ENCODE data around the gene TPPP.

TPPP gene

DNA sequence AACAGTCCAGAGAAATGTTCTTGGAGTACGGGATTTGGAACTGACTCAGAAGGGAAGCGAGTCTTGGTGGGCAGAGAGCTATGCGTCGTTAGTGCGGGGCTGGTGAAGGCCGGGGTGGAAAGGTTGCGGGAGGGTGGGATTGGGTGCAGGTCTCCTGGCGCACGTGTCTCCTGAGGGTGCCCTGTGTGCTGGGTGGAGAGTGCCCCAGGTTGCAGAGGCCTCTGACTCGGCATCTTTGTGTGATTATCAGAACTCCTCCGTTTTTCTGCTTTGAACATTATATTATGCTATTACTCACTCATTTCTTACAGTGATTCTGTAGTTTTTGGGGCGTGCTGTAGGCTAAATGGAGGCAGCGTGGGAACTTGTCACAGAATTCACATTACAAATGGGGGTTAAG lies 69.6 kb downstream of the TPPP start:
- no peak for DNase-seq (ENCODE audit: insufficient read length, low spot score)
- no peak for FAIRE-seq
- no peak for TF ChIP-seq POLR2A (IDR thresholded peaks at IDR 0.05; ENCODE audit: low read depth, low read length)

DNA sequence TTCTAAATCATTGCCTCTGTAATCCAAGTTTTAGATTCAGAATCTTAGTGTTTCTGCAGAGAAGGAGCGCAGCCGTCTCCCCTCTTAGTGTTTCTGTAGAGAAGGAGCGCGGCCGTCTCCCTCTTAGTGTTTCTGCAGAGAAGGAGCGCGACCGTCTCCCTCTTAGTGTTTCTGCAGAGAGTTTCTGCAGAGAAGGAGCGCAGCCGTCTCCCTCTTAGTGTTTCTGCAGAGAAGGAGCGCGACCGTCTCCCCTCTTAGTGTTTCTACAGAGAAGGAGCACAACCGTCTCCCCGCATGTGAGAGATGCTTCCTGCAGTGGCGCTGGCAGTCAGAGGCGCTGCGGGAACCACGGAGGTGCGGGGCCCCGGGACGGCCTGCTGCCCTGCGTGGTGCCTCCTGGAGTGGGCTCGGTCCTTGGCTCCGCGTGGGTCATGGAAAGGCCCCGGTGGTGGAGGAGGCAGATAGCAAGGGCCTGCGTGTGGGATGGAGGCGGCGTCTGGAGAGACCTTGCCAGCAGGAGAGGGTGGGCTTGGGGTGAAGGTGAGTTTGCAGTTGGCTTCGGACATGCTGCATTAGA lies 70.1 kb downstream of the TPPP start:
- FAIRE-seq, result no peak
- DNase-seq (ENCODE audit: insufficient read length, low spot score), result no peak

DNA sequence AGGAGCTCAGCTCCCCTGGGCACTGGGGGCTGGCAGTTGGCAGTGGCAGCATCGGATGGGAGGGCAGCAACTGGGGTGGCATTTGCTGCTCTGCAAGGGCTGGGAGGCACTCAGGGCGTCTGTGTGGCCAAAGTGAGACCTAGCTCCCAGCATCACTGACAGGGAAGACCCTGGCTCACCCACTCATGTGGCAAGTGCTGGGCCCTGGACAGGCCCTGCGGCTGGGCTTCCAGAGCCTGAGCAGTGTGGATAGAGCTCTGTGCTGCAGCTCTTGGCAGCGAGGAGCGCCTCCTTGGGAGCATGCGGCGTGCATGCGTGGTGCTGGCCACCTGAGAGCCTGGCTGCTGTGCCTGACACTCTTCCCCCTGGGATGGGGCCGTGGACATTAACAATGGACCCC lies 70.8 kb downstream of the TPPP start:
- TF ChIP-seq POLR2A (IDR thresholded peaks at IDR 0.05; ENCODE audit: low read depth, low read length), result no peak
- FAIRE-seq, result no peak
- DNase-seq (ENCODE audit: insufficient read length, low spot score), result no peak

More for the DNA sequence above, 70.1 kb downstream of the TPPP start:
- TF ChIP-seq POLR2A (IDR thresholded peaks at IDR 0.05; ENCODE audit: low read depth, low read length), result no peak

DNA sequence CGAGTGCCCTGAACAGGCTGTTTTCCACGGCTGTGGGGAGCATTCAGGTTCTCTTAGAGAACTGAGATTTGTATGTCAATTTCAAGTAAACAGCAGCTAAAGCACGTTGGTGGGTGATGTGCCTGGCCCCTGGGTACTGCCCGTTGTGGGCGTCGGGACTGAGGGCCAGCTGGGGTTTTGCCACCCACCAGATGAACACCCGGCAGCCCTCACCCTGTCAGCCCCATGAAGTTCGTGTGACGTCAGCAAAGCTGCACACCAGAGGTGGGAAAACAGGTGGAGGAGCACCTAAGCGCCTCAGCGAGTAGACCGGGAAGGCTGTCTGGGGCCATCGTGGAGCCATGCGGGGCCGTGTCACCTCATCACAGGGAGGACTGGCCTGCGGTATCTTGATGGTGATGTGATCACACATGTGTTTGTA lies 71.8 kb downstream of the TPPP start:
- FAIRE-seq (no peak), DNase-seq (ENCODE audit: insufficient read length, low spot score) (no peak)
- TF ChIP-seq POLR2A (IDR thresholded peaks at IDR 0.05; ENCODE audit: low read depth, low read length), result no peak

DNA sequence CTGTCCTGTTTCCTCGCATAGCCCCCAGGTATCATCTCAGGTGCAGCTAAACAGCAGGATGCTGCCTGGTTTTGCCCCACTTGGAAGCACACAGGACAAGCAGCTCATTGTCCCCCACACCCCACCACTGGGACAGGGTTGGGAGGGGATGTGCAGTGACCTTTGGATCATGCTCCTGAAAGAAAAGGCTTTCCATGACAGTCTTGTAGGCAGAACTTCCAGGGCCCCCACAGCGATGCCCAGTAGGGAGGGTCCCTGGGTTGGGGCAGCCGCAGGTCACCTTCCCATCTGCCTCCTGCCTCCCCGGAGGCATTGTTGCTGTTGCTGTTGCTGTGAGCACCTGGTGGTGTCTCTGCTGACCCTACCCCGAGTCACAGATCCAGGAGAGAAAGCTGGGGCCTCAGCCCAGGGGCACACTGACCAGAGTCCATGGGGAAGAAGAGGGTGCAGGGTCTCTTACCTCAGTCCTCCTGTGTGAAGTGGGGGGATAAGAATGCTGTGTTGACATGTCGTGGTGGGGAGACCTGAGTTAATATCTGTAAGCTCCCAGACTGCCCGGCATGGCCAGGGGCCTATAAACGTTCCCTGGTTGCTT lies 72.5 kb downstream of the TPPP start:
- FAIRE-seq, result no peak

DNA sequence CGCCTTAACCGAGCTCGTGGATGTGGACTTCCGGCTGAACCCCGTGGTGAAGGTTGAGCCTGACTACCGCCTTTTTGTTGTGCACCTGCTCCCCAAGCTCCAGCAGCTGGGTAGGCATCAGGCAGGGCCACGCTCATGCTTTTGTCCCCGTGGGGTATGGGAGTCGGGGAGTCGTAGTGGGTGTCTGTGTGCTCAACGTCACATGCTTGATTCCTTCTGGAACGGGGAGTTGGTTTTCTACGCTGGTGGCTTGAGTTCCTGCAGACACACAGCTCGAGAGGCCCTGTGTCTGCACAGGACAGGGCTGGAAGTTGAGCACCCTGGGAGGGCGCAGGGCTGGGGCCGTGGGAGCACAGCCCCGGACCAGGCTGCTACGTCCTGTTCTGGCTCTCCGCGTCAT lies 73.0 kb downstream of the TPPP start:
- TF ChIP-seq POLR2A (IDR thresholded peaks at IDR 0.05; ENCODE audit: low read depth, low read length), result no peak
- DNase-seq (ENCODE audit: insufficient read length, low spot score), result no peak
- FAIRE-seq, result no peak

More for the DNA sequence above, 72.5 kb downstream of the TPPP start:
- no peak for DNase-seq (ENCODE audit: insufficient read length, low spot score)
- TF ChIP-seq POLR2A (IDR thresholded peaks at IDR 0.05; ENCODE audit: low read depth, low read length), result no peak

DNA sequence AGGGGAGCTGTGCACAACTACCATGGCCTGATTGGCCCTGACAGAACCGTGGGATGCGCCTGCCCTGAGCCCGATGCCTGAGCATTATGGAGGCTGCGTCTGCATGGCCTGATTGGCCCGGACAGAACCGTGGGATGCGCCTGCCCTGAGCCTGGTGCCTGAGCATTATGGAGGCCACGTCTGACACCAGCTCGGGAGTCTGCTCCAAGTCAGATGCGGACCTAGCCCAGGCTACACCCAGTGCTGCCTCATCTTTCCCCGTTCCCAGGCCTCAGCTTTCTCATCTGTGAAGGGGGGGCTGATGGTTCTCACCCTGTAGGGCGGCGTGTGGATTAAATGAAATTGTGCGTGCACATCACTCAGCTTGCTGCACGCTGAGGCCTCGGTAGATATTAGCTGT lies 73.7 kb downstream of the TPPP start:
- FAIRE-seq, result no peak
- TF ChIP-seq POLR2A (IDR thresholded peaks at IDR 0.05; ENCODE audit: low read depth, low read length), result no peak
- DNase-seq (ENCODE audit: insufficient read length, low spot score), result no peak

DNA sequence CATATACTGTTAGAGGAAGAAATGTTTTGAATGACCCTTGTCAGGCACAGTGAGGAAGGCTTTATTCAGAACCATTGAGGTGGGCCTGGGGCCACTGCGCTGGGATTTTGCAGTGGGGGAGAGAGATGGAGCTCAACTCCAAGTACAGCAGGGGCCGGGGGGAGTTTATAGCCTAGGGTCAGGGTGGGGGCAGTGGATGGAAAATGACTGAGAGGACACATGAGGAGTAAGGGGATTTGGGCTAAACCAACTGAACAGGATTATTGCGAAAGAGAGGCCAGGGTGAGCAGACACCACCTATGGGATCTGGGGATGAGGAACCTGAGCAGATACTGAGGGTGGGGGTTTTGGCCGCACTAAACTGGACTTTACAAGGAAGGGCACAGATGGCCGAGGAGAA lies 74.7 kb downstream of the TPPP start:
- no peak for DNase-seq (ENCODE audit: insufficient read length, low spot score)
- no peak for FAIRE-seq
- no peak for TF ChIP-seq POLR2A (IDR thresholded peaks at IDR 0.05; ENCODE audit: low read depth, low read length)

DNA sequence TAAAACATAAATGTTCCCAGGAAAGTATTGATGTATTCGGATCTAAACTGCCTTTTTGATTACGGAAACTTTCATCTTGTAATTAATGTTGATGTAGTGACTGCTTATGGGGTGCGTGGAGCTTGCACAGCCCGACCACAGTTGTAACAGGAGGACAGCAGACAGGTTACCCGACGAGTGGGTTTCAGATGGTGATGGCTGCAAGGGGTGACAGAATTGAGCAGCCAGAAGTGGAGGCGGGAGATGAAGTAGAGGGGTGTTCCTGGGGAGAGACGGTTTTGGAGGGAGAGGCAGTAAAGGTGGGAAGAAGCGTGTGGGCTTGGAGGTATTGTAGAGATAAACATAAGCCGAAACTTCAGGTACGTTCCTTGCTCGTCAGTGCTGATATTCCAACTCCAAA lies 75.3 kb downstream of the TPPP start:
- no peak for DNase-seq (ENCODE audit: insufficient read length, low spot score)
- FAIRE-seq, result no peak

DNA sequence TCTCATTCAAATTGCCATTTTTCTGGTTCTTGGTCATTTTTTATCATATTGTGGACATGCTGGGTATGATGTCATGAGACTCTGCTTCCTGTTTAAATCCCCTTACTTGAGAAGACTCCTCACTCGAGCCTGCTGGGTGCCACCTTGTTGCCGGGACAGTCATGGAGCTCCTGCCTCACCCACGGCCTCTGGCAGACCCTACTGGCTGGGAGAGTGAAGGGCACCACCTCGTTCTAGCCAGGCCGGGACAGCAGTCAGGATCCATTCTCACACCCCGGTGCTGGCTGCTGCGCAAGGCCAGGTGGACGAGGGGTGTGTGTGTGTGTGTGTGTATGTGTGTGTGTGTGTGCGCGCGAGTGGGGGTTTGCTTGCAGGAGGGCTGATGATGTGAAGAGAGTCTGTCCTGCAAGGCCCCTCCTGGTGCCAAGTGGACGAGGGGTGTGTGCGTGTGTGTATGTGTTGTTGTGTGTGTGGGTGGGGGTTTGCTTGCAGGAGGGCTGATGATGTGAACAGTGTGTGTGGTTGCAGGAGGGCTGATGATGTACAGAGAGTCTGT lies 76.6 kb downstream of the TPPP start:
- FAIRE-seq (no peak), DNase-seq (ENCODE audit: insufficient read length, low spot score) (no peak)
- TF ChIP-seq POLR2A (IDR thresholded peaks at IDR 0.05; ENCODE audit: low read depth, low read length), result no peak

More for the DNA sequence above, 75.3 kb downstream of the TPPP start:
- no peak for TF ChIP-seq POLR2A (IDR thresholded peaks at IDR 0.05; ENCODE audit: low read depth, low read length)

DNA sequence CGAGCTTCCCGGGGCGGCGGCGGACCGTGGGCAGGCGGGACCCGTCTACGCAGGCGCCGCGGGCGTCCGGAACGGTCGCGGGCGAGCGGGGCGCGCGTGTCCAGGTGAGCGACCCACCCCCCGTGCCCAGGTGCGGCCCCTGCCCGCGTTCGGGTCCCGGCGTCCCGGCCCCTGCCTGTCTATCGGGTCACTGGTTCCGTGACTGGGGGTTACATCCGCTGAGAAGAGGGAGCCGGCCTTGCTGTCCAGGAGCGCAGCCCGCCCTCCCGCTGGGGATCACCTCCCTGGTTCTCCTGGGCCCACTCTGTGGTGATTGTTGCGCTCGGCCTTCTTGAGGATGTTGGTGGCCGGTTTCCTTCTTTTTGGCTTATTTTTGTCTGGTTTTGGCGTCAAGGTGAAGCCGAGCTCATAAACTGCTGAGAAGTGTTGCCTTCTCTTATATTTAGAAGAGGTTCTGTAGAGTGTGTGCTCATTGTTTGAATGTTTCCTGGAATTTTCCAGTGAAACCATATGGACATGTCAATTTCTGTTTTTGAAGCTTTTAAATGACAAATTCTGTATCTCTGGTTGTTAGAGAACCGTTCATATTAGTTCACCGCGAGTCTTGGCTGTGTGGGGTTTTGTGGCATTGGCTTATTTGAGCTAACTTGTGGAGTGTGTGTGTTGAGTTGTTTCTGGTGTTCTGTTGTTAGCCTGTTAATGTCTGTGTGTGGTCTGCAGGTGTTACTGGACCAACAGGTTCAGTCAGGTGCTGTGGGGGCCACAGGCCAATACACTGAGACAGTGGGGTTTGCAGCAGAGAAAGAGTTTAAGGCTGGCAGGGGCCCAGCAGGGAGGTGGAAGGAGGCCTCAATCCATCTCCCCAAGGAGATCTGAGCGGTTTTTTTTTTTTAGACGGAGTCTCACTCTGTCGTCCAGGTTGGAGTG lies 80.4 kb downstream of the TPPP start:
- TF ChIP-seq POLR2A (IDR thresholded peaks at IDR 0.05; ENCODE audit: low read depth, low read length), result no peak
- FAIRE-seq (no peak), DNase-seq (ENCODE audit: insufficient read length, low spot score) (peak; percentile 68)

DNA sequence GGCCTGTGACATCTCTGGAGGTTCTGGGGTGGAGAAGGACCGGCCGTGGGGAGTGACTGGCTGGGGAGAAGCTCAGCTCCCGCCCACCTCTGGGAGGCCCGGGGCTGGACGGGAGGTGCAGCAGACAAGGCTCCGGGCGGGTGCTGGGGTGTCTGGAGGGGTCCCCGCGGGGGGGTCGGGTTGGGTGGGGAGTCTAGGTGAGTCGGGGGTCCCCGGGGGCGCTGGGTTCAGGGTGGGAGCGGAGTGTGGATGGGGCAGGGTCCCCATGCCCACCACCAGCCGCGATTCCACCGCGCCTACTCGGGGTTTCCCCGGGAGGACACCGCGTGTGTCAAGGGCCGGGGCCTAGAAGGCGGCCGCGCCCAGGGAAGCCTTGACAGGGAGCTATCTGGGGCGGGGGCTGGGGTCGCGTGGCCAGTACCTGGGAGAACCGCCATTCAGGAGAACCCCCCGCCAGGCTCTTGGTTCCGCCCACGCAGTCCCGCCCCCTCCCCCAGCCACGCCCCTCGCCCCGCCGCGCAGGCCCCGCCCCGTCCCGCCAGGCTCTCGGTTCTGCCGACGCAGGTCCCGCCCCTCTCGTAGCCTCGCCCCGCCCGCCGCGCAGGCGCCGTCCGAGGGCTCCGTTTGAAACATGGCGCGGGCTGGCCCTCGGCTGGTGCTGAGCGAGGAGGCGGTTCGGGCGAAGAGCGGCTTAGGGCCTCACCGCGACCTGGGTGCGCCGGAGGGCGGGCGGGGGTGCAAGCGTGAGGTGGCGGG lies 81.2 kb downstream of the TPPP start, which contains the start of gene CEP72:
TSS of gene CEP72 (plus strand) at position 610 of the 756 bp plus-strand sequence. CDS start at position 632, 22 bp downstream.
- TF ChIP-seq POLR2A (IDR thresholded peaks at IDR 0.05; ENCODE audit: low read depth, low read length), result peak; percentile 84
- FAIRE-seq, result no peak
- peak; percentile 98 for DNase-seq (ENCODE audit: insufficient read length, low spot score)
